Smooth muscle cell (in vitro differentiated cells): ENCODE measurements around the gene CARMIL1. TPM values are rescaled to one million over a fixed set of nuclear protein-coding genes. Genes with fewer than 3 reads are reported as not detected.

ENCODE experiments used
- DNase-seq: peaks from one replicate; lab custom pipeline; 2025; ENCODE audit not compliant: unreplicated experiment; lab: John Stamatoyannopoulos, UW
- H2AFZ ChIP-seq: fragments of 200-600 bp; sonication (generic); 2 replicates; pipeline ENCODE4 v1.6.0; 2016; ENCODE audit warnings: antibody characterized with exemption, low read depth, mild to moderate bottlenecking
- H3F3A ChIP-seq: fragments of 200-600 bp; sonication (generic); 2 replicates; pipeline ENCODE4 v1.6.0; 2017; ENCODE audit warnings: antibody characterized with exemption, low read depth
- H3K27ac ChIP-seq: fragments of 200-600 bp; sonication (generic); 2 replicates; pipeline ENCODE4 v1.5.1; 2016; ENCODE audit warnings: low read depth, mild to moderate bottlenecking
- H3K27me3 ChIP-seq: fragments of 200-600 bp; sonication (generic); 2 replicates; pipeline ENCODE4 v1.6.1; 2016; ENCODE audit warnings: low read depth, mild to moderate bottlenecking
- H3K36me3 ChIP-seq: fragments of 200-600 bp; sonication (generic); 2 replicates; pipeline ENCODE4 v1.5.1; 2016; ENCODE audit warnings: low read depth
- H3K4me1 ChIP-seq: fragments of 200-600 bp; sonication (generic); 2 replicates; pipeline ENCODE4 v1.5.1; 2016; ENCODE audit warnings: low read depth
- H3K4me2 ChIP-seq: fragments of 200-600 bp; sonication (generic); 2 replicates; pipeline ENCODE4 v1.6.0; 2016; ENCODE audit warnings: mild to moderate bottlenecking
- H3K4me3 ChIP-seq: fragments of 200-600 bp; sonication (generic); 2 replicates; pipeline ENCODE4 v1.5.1; 2016; ENCODE audit warnings: mild to moderate bottlenecking
- H3K79me2 ChIP-seq: fragments of 200-600 bp; sonication (generic); 2 replicates; pipeline ENCODE4 v1.6.0; 2016; ENCODE audit warnings: low read depth, mild to moderate bottlenecking
- H3K9ac ChIP-seq: fragments of 200-600 bp; sonication (generic); 2 replicates; pipeline ENCODE4 v1.6.0; 2016; ENCODE audit warnings: low read depth
- H3K9me3 ChIP-seq: fragments of 200-600 bp; sonication (generic); replicated peaks from 2 replicates; pipeline ENCODE4 v1.5.1; 2016; ENCODE audit warnings: low read depth
- H4K20me1 ChIP-seq: fragments of 200-600 bp; sonication (generic); 2 replicates; pipeline ENCODE4 v1.6.0; 2016; ENCODE audit warnings: low read depth
- WGBS: methylation state at CpG from one replicate; pipeline ENCODE4 v1.1.7; 2016; ENCODE audit warnings: low lambda C conversion rate; 5-methylcytosine and 5-hydroxymethylcytosine counted together
- polyA plus RNA-seq: library from polyadenylated mRNA; unstranded; fragments of >200 nt; fragmentation: Nextera tagmentation; extraction: Ambion mirVana; gene quantifications from 2 replicates; pipeline ENCODE4 v1.2.1, GENCODE V29; 2016
- total RNA-seq: library from RNA; depleted of rRNA; stranded (reverse); fragments of >200 nt; gene quantifications from 2 replicates; pipeline ENCODE4 v1.2.3, GENCODE V29; 2014
- TF ChIP-seq, protein P1 (sequence below): fragments of 200-600 bp; sonication (generic); IDR thresholded peaks from 2 replicates; pipeline ENCODE4 v1.5.1; 2017; ENCODE audit warnings: borderline replicate concordance, mild to moderate bottlenecking, antibody characterized with exemption; ENCODE audit not compliant: insufficient read depth, poor library complexity, severe bottlenecking

Gene CARMIL1
- total and polyA plus RNA-seq, 2 experiments from 2014 or later: 7.6 to 24.1 TPM

DNA sequence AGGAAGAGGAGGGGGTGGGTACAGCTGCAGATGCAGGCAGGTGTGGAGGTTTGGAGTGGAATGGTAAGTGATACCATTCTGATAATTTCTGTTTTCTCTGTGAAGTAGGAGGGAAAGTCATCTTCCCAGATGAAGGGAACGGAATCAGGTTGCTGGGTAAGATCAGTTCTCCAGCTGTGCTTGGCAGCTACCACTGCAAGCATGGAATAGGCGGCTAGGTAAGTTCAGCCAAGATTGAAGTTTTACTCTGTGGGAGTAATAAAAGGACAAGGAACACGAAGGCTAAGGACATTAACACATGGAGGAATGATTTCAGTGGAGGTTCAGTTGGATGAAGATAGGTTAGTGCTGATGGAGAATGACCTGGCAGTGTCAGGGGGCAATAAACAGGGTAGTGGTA, 128.3 kb downstream of the CARMIL1 start:
- H3K36me3 ChIP-seq: no peaks in the 10 kb centered on the region
- no peaks in the 10 kb centered on the region for H3F3A ChIP-seq
- H2AFZ ChIP-seq: no peak overlapping the region
- no peaks in the 10 kb centered on the region for H3K27me3 ChIP-seq
- H4K20me1 ChIP-seq: no peaks in the 10 kb centered on the region
- no peak overlapping the region for H3K27ac ChIP-seq
- no peak overlapping the region for H3K9ac ChIP-seq
- no peak for DNase-seq
- TF ChIP-seq, protein P1, sequence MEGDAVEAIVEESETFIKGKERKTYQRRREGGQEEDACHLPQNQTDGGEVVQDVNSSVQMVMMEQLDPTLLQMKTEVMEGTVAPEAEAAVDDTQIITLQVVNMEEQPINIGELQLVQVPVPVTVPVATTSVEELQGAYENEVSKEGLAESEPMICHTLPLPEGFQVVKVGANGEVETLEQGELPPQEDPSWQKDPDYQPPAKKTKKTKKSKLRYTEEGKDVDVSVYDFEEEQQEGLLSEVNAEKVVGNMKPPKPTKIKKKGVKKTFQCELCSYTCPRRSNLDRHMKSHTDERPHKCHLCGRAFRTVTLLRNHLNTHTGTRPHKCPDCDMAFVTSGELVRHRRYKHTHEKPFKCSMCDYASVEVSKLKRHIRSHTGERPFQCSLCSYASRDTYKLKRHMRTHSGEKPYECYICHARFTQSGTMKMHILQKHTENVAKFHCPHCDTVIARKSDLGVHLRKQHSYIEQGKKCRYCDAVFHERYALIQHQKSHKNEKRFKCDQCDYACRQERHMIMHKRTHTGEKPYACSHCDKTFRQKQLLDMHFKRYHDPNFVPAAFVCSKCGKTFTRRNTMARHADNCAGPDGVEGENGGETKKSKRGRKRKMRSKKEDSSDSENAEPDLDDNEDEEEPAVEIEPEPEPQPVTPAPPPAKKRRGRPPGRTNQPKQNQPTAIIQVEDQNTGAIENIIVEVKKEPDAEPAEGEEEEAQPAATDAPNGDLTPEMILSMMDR: no peak
- H3K4me1 ChIP-seq: no peaks in the 10 kb centered on the region
- H3K4me3 ChIP-seq: no peak overlapping the region
- 71% methylated on average over 3 of the region's 3 CpGs for WGBS
- no peaks in the 10 kb centered on the region for H3K79me2 ChIP-seq
- no peaks in the 10 kb centered on the region for H3K9me3 ChIP-seq
- H3K4me2 ChIP-seq: no peak overlapping the region

DNA sequence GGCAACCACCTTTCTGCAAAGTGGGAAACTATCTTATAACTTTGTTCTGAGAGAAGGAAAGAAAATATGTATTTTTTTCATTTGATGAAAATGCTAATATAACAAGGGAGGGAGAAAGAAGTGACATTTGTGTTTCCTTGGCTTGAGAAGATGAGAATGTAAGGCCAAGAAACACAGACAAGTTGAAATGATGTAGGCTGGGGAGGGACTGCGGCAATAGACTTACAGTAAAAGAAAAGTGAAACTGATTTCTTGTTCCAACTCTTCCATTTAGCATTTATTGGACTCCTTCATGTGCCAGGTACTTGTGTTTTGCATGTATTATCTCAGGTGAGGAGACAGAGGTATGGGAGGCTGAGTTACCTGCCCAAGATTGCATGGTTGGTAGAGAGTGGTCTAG, 130.9 kb downstream of the CARMIL1 start:
- Histone ChIP-seq H3K27me3 (no peaks in the 10 kb centered on the region), H3K4me1 (no peaks in the 10 kb centered on the region), H3K9ac (no peak overlapping the region), H3K27ac (no peak overlapping the region), H3K4me3 (no peak overlapping the region), H3F3A (no peaks in the 10 kb centered on the region), H3K79me2 (no peaks in the 10 kb centered on the region), H3K9me3 (no peaks in the 10 kb centered on the region), H2AFZ (no peak overlapping the region), H3K4me2 (no peak overlapping the region), H3K36me3 (no peaks in the 10 kb centered on the region), H4K20me1 (peaks cover 4% of the 10 kb centered on the region)
- 100% methylated on average over 1 of the region's 1 CpG for WGBS
- no peak for DNase-seq
- TF ChIP-seq, protein P1: no peak

DNA sequence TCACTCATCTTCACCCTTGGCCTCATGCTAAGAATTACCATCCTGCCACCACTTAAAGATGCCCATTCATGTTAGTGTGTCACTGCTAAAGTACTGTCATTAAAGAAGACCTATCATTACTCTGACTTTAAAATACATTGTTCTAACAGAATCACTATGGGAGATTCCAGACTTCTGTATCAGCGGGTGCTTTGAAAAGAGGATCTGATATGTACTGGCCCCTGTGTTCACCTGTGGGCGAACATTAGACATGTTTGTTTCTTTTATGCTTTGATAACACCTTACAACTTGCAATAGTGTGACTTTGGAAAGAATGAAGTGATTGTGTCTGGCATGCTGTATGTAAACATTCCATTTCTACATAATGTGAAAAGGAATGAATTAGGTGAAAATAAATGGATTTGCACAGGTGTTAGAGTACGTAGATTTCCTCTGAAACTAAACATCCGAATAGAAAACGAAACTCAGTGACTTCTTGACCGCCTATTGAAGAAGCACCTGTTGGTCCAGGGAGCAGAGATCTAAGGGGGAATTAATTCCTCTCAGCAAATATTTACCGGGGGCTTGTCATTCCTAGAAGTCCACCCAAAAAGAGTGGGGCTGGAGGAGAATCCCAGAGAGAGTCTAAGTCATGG, 132.3 kb downstream of the CARMIL1 start:
- no peaks in the 10 kb centered on the region for H3K79me2 ChIP-seq
- TF ChIP-seq, protein P1: no peak
- H3K4me1 ChIP-seq: no peaks in the 10 kb centered on the region
- no peak for DNase-seq
- H3K4me3 ChIP-seq: no peak overlapping the region
- no peak overlapping the region for H3K27ac ChIP-seq
- H3K36me3 ChIP-seq: no peaks in the 10 kb centered on the region
- no peaks in the 10 kb centered on the region for H3K27me3 ChIP-seq
- H3F3A ChIP-seq: no peaks in the 10 kb centered on the region
- no peak overlapping the region for H3K4me2 ChIP-seq
- peaks cover 5% of the 10 kb centered on the region for H4K20me1 ChIP-seq
- H3K9ac ChIP-seq: no peak overlapping the region
- no peak overlapping the region for H2AFZ ChIP-seq
- no peaks in the 10 kb centered on the region for H3K9me3 ChIP-seq
- 92% methylated on average over 7 of the region's 7 CpGs for WGBS
